Fibroblast of skin of left quadriceps (primary cell): Measurements from ENCODE around the gene ATP2A3.

Experiments used
- DNase-seq, 2 experiments: peaks; one replicate each; pipeline ENCODE4 v3.0.0-alpha.2; 2013; ENCODE audit warnings: low read depth in 2 of 2

The ATP2A3 gene

DNA sequence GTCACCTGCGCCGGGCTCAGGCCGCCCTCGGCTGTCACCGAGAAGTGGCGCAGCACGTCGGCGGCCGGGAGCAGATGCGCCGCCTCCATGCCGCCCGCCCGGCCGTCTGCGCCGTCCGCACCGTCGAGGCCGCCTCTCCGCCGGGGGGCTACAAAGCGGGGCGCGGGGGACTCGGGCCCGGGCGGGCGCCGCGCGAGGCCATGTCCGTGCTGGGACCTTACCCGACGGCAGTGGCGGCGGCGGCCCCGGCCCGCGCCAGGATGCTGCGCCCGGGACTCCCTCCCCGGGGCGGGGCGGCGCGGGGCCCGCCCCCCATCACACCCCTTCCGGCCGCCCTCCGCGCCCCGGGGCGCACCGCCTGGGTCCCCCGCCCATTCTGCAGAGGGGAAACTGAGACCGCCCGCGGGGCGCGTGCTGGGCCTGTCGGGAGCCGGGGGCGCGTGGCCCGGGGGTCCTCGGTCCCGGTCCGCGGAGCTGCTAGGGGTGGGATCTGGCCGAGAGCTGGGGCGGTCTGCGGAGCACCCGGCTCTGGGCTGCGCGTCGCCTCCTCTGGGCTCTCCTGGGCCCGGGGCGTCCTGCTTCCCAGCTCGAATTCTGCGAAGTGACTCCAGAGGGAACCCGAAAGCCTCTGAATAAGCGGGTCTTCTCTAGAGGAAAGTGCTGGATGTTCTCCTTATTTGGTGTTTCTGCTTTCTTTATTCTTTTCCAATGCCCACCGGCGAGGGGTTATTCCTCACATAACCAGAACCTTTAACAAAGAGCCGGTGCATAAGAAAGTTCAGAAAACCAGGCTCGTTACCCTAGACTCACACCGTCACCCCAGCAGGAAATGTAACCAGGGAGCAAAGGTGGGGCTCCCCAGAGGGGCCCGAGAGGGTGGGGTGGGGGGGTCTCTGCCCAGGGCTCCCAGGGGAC is at the start of gene ATP2A3:
ATP2A3 (minus strand) TSS at position 235 of the 915 bp plus-strand sequence; CDS start at position 89, 146 bp downstream.
- DNase-seq: no peak

DNA sequence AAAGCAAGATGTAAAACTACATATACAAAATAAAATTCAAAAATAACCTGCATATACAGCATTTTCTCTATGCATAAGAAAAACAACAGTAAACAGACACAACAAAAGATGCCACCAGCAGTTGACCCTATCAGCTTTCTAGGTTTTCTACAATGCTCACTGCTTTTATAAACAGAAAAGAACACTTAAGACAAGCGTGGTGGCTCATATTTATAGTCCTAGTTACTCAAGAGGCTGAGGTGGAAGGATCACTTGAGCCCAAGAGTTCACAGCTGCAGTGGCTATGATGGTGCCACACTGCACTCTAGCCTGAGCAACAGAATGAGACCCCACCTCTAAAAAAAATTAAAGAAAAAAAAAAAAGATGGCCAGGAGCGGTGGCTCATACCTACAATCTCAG is 46.5 kb upstream of the ATP2A3 start:
- no peak for DNase-seq

DNA sequence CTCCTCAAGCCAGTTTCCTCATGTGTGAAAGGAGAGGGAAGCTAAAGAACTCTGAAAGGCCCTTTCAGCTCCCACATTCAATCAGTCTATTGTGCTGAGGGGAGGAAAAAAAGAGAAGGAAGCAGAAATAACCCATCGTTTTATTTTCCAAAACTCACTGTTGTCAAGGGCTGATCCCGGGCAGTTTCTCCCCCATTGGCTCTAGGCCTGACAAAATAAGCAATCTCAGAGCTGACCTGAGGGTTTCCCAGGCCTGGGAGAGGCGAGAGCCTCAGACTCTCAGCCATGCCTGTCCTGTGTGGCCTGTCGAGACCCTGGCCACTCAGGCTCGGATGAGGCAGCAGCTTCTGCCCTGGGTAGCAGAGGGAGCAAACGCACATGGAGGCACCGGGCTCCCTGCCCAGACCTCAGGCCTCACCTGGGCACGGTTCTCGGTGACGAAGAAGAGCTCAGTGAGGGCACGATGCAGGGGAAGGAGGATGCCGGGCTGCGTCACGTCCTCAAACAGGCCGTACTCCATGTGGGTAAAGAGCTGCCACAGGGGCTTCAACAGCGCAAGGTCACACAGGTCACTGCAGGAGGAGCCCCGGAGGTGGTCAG is 45.0 kb upstream of the ATP2A3 start:
- no peak for DNase-seq

DNA sequence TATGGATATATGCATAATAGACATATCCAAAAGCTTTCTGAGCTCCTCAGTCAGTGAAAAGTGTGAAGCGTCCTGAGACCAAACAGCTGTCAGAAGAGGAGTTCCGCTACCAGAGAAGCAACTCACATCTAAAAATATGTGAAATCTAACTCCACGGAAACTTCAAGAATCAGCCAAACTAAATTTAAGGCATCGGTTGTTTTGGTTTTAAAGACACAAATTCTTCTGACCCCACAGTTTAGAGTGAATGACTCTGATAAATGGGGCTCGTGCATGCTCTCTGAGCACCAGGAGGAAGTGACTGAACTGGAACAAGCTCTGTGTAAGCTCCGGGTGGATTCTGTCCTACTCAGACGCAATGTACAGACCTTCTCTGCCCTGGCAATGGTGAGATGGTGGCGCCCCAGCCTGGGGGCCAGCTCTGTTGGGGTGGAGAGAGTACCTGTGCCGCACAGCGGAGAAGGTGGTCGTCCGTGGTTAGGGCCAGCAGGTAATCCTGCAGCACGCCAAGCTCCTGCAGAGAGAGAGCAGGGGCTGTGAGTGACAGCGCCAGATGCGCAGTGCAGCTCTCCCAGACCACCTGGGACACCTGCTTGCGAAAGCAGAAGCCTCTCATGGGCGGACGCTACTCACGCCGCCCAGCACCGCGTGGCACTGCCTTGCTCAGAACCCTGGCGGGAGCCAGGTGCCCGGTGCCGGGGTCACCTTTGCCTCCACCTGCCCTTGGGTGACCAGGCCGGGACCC is 44.4 kb upstream of the ATP2A3 start:
- DNase-seq: no peak

- no peak for DNase-seq
Observed at GRCh38 chr17:4008082-4008435, 43.8 kb upstream of the ATP2A3 start.

DNA sequence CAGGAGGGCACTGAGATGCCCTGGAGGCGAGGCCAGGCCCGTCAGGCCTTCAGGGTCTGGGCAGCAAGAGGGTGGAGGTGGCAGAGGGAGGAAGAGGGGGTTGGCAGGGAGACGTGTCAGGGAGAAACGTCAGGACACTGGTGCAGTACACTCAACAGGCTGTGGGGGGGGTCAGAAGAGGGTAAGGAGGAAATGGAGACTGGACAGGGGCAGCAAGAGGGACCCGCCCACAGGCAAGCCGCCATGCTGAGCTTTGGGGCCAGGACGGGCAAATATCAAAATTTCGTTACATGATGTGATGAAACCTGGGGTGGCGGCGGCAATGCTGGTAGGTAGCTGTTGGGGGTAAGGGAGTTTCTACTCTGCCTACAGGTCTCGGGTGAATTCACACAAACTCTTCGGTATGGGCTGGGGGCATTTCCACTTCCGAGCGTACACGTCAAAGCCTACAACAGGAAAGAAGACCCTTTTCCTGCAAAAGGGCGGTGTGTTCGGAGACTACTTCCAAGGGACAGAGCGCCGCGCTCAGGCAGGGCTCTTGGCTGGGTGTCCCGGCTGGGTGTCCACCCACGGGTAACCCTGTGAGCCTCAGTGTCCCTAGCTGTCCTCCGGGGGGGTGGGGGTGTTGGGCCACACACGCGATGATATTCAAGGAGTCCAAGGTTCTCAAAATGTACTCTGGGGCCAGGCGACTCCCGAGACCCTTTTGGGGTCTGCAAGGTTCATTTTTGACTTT is 43.3 kb upstream of the ATP2A3 start:
- no peak for DNase-seq

DNA sequence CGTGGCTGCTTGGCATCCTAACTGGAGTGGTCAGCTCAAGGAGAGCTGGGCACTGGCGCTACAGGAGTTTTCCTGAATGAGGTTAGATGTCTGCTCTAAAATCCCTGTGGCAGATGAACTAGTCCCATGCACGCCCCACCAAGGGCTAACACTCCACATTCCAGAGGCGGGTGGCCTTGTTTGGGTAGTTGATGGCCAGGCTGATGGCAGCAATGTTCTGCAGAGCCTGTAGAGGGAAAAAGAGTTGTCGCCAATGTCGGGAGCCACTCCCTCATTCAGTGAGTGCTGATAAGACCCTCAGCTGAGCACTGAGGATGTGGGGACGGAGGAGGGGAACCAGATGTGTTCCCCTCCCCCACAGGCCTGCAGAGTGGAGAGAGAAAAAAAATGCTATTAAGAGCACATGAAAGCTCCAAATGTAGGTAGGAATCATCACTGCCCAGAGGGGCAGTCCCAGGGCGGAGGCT is 42.5 kb upstream of the ATP2A3 start:
- DNase-seq: no peak

DNA sequence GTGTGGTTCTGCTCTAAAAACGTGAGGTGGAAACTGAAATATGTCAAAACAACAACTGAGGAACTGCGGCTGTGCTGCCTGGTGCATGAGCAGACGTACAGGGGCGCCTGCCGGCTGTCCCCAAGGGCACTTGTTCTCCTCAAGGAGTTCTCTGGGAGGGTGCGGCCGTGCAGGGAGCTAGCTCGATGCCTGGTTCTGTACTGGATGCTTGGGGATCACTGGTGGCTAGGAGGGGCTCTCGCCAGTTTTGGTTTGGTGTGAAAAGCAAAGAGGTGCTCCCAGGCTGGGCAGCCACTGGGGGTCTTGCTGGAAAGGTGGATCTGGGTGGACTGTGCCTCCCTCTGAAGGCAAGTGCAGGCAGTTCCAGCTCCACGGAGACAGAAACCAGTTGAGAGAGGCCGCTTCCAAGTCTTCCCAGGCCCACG is 41.9 kb upstream of the ATP2A3 start:
- no peak for DNase-seq

DNA sequence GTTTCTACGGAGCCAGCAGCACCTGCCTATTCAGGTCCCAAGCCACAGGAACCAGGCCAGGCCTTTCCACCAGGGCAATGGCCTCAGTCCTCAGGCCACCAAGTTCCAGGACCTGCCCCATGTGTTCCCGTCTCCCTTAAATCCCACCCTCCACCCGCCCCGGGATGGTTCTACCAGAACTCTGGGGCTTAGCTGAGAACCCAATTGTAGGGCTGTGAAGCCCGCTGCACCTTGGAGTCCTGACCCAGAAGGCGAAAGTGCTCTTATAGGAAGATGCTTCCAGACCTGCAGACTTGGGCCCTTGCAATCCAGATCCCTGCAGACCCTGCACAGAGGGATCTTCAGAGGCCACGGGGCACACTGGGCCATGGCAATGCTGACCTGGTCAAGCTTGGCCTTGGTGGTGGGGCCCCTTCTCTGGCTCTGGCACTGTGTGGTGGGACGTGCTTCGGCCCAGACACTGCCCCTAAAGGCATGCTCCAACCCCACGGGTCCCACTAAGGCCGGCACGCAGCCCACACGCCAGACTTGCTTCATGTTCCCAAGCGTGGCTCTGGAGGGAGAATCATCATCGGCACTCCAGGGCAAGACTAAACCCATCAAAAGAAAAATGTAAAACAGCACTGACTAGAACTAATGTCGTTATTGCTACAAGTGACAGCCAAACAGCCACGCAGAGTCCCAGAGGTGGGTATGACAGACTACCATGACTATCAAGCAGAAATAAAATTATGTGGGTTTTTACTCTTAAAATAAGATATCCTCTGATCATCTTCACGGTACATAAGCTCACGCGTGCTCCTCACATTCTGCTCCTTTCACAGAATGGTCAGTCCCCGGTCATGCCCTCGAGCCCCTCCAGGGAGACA is 41.3 kb upstream of the ATP2A3 start:
- DNase-seq: no peak

- DNase-seq: peak in 1 of 2 experiments; percentile 8
Observed at GRCh38 chr17:4004517-4005295, 40.5 kb upstream of the ATP2A3 start.

DNA sequence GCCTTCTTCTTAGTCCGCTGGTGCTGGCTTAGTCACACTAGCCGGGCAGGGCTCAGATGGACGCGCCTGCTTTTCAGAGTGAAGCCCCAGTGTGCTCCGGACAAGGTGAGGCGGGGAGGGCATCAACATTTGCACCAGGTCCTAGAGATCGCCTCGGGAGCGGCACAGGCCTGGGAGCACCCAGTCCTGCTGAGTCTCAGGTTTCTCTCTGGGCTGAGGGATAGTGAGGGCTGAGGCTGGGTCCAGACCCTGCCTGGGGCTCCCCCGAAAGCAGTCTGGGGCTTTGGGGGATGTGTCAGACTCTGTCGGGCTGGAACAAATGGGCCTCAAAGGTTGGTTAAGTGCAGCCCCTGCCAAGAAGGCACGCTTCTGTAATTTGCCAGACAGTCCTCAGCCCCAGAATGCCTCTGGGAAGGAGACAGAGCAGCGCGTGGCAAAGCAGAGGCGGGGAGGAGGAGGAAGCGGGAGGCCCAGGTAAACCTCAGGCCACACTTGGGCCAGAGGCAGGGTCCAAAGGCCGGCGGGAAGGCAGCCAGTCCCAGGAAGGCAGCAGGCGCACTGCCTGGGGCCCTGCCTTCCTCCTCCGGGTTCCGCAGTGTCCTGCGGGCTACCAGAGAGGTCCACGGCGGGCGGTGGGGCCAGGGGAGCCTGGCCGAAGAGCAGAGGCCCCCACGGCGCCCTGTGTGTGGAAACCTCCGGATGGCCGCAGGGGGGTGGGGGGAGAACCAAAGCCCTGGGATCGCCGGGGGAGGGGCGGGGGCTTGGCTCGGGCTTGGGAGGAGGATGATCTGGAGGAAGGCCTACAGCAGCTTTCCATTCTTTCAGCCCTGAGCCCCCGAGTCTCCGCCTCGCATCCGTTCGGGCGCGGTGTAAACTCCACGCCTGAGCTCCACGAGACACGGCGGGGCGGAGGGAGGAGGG is 39.5 kb upstream of the ATP2A3 start:
- DNase-seq: no peak

GRCh38 chr17:4003131-4003500 is 38.9 kb upstream of the ATP2A3 start:
- no peak for DNase-seq

DNA sequence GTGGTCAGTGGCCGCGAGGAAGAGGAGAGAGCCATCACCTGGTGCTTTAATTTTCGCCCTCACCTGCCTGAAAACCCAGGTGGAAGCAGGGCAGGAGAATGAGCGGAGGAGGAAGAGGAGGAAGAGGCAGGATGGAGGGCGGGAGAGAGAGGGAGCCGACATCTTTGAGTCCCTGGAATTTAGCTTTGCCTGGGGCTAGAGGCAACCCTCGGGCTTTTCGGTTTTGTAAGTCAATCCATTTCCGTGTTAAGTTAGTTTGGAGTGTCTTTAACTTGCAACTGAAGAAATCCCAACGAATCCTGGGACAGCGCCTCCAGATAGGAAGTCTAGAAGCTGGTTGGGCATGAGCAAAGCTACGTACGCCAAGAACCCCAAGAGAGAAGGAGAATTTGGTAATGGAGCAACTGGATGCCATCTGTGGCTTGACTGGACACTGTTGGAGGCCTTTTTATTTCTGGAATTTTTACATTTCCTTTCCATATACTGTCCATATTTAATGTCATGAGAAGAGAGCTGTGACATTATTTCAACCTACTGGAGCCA is 36.9 kb upstream of the ATP2A3 start:
- DNase-seq: no peak

- no peak for DNase-seq
Observed at GRCh38 chr17:3998436-3998835, 34.2 kb upstream of the ATP2A3 start.

- DNase-seq: no peak
Observed at GRCh38 chr17:3995067-3995466, 30.8 kb upstream of the ATP2A3 start.

DNA sequence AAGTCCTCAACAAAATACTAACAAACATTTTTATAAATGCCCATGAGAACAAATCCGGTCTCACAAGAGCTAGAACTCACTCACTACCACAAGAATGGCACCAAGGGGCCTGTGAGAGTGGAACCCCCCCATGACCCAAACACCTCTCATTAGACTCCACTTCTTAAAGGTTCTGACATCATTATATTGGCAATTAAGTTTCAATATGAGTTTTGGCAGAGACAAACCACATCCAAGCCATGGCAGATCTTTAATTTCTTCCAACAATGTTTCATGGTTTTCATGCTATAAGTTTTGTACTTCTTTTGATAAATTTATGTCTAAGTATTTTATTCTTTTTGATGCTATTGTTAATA is 30.0 kb upstream of the ATP2A3 start:
- DNase-seq: no peak

DNA sequence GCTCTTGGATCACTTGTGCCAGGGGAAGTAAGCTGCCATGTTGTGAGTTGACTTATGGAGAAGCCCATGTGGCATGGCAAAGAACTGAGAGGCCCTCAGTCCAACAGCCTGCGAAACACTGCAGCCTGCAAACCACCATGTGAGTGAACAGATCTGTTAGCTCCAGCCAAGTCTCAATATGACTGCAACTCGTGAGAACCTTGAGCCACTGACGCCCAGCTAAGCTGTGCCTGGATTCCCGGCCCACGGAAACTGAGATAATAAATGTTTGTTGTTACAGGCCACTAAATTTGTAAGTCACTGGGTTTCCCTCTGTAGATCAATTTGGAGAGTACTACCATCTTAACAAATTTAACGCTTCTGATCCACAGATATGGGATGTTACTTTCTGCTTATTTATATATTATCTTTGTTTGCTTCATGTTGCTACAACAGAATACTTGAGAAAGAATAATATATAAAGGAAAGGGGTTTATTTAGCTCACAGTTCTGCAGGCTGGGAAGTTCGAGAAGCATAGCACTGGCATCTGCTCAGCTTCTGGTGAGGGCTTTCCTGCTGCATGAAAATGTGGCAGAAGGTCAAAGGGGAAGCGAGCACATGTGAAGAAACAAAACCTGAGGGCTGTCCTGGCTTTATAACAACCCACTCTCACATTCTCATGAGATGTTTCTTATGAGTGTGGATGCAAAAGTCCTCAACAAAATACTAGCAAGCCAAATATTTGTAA is 29.4 kb upstream of the ATP2A3 start:
- no peak for DNase-seq

- DNase-seq: no peak
Observed at GRCh38 chr17:3992370-3992769, 28.1 kb upstream of the ATP2A3 start.
